Endothelial cell of umbilical vein (primary cell): ENCODE data around the gene ZNF319. TPM values are rescaled to one million over a fixed set of nuclear protein-coding genes. Genes with fewer than 3 reads are reported as not detected.

Experiments used
- BruUV-seq: library from RNA; stranded (reverse); fragments of 400-500 nt; replicated peaks from 2 replicates; lab custom pipeline; 2021; lab: Mats Ljungman, UMichigan
- CTCF ChIA-PET: fragments of 300-600, 350-600 bp; sonication (Branson Sonifier 250); formaldehyde crosslinking; loops from one replicate; lab custom pipeline; 2021; ENCODE audit warnings: antibody characterized with exemption, inconsistent platforms; lab: Charles Lee
- POLR2A ChIA-PET: fragments of 300-600, 350-600 bp; sonication (Branson Sonifier 250); formaldehyde crosslinking; loops from one replicate; lab custom pipeline; 2021; ENCODE audit warnings: antibody characterized with exemption, inconsistent platforms; lab: Charles Lee
- DNase-seq: peaks from one replicate; pipeline ENCODE4 v3.0.0-alpha.2; 2011; ENCODE audit warnings: low read depth, low spot score
- FAIRE-seq: peaks from 2 replicates; lab custom pipeline; 2011; peaks lifted over from hg19 to GRCh38; lab: Jason Lieb, UNC
- H2AFZ ChIP-seq: 2 replicates; pipeline ENCODE4 v1.6.0; 2012; ENCODE audit warnings: low read depth, low read length, control low read depth, inconsistent platforms
- H3K27ac ChIP-seq: 2 replicates; pipeline ENCODE4 v1.5.1; 2011; ENCODE audit warnings: low read depth, mild to moderate bottlenecking, control low read depth, low read length, moderate library complexity; ENCODE audit not compliant: insufficient read depth
- H3K27me3 ChIP-seq, 2 experiments: 2 replicates each; pipeline versions ENCODE4 v1.6.0 to v1.6.1; 2011; ENCODE audit warnings: low read length in 2 of 2, mixed read lengths in 1 of 2; ENCODE audit not compliant: control insufficient read depth in 2 of 2, insufficient read depth in 2 of 2
- H3K36me3 ChIP-seq, 2 experiments: 2 replicates in 1 of 2; 3 replicates in 1 of 2; pipeline ENCODE4 v1.5.1; 2011; ENCODE audit warnings: low read length in 2 of 2, mild to moderate bottlenecking in 1 of 2, moderate library complexity in 1 of 2; ENCODE audit not compliant: control insufficient read depth in 2 of 2, insufficient read depth in 2 of 2; ENCODE audit errors: extremely low read depth in 1 of 2
- H3K4me1 ChIP-seq: 3 replicates; pipeline ENCODE4 v1.5.1; 2011; ENCODE audit warnings: mild to moderate bottlenecking, low read length; ENCODE audit not compliant: control insufficient read depth, insufficient read depth; ENCODE audit errors: extremely low read depth
- H3K4me2 ChIP-seq: 2 replicates; pipeline ENCODE4 v1.6.1; 2011; ENCODE audit warnings: low read length, control low read depth, mixed read lengths; ENCODE audit not compliant: insufficient read depth
- H3K4me3 ChIP-seq, 3 experiments: fragments of 200-600 bp in 1 of 3; sonication (generic), shearing (Covaris generic) in 1 of 3; replicated peaks in 1 of 3; 2 replicates each; pipeline ENCODE4 v1.5.1; 2011 to 2016; ENCODE audit warnings: control low read depth in 3 of 3, low read length in 3 of 3, mild to moderate bottlenecking in 2 of 3, inconsistent platforms in 1 of 3, low read depth in 1 of 3, moderate library complexity in 1 of 3; ENCODE audit not compliant: insufficient read depth in 1 of 3
- H3K79me2 ChIP-seq: 2 replicates; pipeline ENCODE4 v1.6.0; 2012; ENCODE audit warnings: low read length, inconsistent platforms; ENCODE audit not compliant: control insufficient read depth, insufficient read depth
- H3K9ac ChIP-seq: replicated peaks from 2 replicates; pipeline ENCODE3; 2011; ENCODE audit warnings: low read length, control low read depth; ENCODE audit not compliant: insufficient read depth; ENCODE audit errors: extremely low read depth
- H3K9me1 ChIP-seq: replicated peaks from 3 replicates; pipeline ENCODE4 v1.6.0; 2011; ENCODE audit warnings: mild to moderate bottlenecking, low read length; ENCODE audit not compliant: control insufficient read depth, insufficient read depth; ENCODE audit errors: extremely low read depth
- H3K9me3 ChIP-seq: replicated peaks from 2 replicates; pipeline ENCODE4 v1.5.1; 2012; ENCODE audit warnings: low read length, inconsistent platforms; ENCODE audit not compliant: control insufficient read depth, insufficient read depth
- H4K20me1 ChIP-seq: replicated peaks from 2 replicates; pipeline ENCODE3; 2011; ENCODE audit warnings: mild to moderate bottlenecking, low read length; ENCODE audit not compliant: control insufficient read depth, insufficient read depth; ENCODE audit errors: extremely low read depth
- EZH2 ChIP-seq: IDR thresholded peaks from 2 replicates; pipeline ENCODE4 v1.6.1; 2012; ENCODE audit warnings: borderline replicate concordance, low read depth, mild to moderate bottlenecking, moderate library complexity, low read length, inconsistent platforms; ENCODE audit not compliant: severe bottlenecking
- GATA2 ChIP-seq: IDR thresholded peaks from 2 replicates; pipeline ENCODE4 v1.7.0; 2011; ENCODE audit warnings: low read depth, mild to moderate bottlenecking, moderate library complexity, mixed read lengths, low read length; ENCODE audit not compliant: insufficient read length, insufficient read depth
- JUN ChIP-seq: IDR thresholded peaks from 2 replicates; pipeline ENCODE4 v1.6.1; 2011; ENCODE audit warnings: borderline replicate concordance, low read depth; ENCODE audit not compliant: insufficient read length, insufficient read depth
- MYC ChIP-seq: IDR thresholded peaks from one replicate; pipeline ENCODE4 v1.6.1; 2011; ENCODE audit warnings: mild to moderate bottlenecking, low read depth, low read length
- POLR2A ChIP-seq: IDR thresholded peaks from 2 replicates; pipeline ENCODE4 v1.6.1; 2012; ENCODE audit warnings: low read depth, mild to moderate bottlenecking, control low read depth, low read length
- POLR2AphosphoS5 ChIP-seq: IDR thresholded peaks from 2 replicates; pipeline ENCODE4 v1.6.1; 2012; ENCODE audit warnings: low read depth, mild to moderate bottlenecking, control low read depth, low read length, moderate library complexity; ENCODE audit not compliant: insufficient read depth
- dilution Hi-C: fragments of 300-500 bp; cut with MboI; formaldehyde crosslinking; loops from one replicate; pipeline ENCODE4 v1.15.0; 2019; ENCODE audit warnings: low sequenced_read_pairs; ENCODE audit not compliant: extremely low pct_ligation_motif_present
- intact Hi-C: fragments of 100-400 bp; cut with micrococcal nuclease; formaldehyde crosslinking; loops from one replicate; pipeline ENCODE4 v1.10.0; 2022
- polyA plus RNA-seq, 4 experiments: library from polyadenylated mRNA; depleted of rRNA in 3 of 4; stranded (reverse) in 3 of 4; unstranded in 1 of 4; fragments of >200 nt; gene quantifications; 2 replicates each; pipeline versions ENCODE4 v1.2.1 to v1.2.3, GENCODE V29; 2011 to 2012; ENCODE audit warnings: missing spikeins in 1 of 4
- total RNA-seq: library from RNA; stranded (reverse); gene quantifications from 2 replicates; pipeline ENCODE4 v1.2.3, GENCODE V29; 2021
- TF ChIP-seq, protein P1 (sequence below): IDR thresholded peaks from 2 replicates; pipeline ENCODE4 v1.6.1; 2011; ENCODE audit not compliant: insufficient read depth, insufficient read length
- TF ChIP-seq, protein P2 (sequence below), 2 donors: IDR thresholded peaks; 1 replicate in 1 of 2; 2 replicates in 1 of 2; pipeline ENCODE4 v1.5.1; 2011; ENCODE audit warnings: low read length in 2 of 2, mild to moderate bottlenecking in 2 of 2, moderate library complexity in 2 of 2, control low read depth in 1 of 2, inconsistent platforms in 1 of 2, low read depth in 1 of 2; ENCODE audit not compliant: insufficient read depth in 1 of 2; ENCODE audit errors: extremely low read depth in 1 of 2

ZNF319 gene
- total and polyA plus RNA-seq, 2 donors (not counting 3 experiments of a cell fraction or from before 2014, with no cell fraction given) = 5.4 to 9.9 TPM

DNA sequence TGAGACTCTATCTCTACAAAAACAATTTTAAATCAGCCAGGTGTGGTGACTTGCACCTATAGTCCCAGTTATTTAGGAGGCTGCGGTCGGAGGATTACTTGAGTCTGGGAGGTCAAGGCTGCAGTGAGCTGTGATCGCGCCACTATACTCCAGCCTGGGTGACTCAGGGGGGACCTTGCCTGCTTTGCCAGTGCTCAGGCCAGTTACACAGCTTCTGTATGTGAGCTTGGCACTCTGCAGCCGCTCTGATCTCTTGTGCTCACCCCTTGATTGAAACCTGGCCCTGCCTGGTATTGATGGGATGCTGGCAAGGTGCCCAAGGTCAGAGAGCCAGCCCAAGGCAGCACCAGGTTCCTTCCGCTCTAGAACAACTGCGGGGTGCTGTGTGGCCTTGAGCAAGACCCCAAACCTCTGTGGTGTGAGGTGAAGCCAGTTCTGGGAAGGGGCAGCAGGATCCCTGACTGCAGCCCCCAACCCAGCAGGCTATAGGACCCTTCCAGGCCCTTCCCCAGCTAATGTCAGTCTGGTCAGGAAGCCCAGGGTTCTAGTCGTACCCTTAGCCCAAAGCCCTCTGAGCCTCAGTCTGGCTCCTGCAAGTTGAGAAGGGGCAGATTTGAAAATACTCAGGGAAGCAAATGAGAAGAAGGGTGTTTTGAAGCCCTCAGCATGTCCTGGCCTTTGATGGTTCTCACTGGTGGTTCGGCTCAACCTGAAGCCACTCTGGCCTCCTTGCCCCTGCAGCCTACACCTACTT lies 44.0 kb upstream of the ZNF319 start:
- dilution Hi-C loops (no loop called here), intact Hi-C loops (no loop called here)
- BruUV-seq = no TSS peak
- no peak overlapping the region for H3K4me2 ChIP-seq
- ChIA-PET POLR2A (no interaction called here), CTCF (no interaction called here)
- H3K9me3 ChIP-seq = no peaks in the 10 kb centered on the region
- no peaks in the 10 kb centered on the region for H3K36me3 ChIP-seq
- H3K9ac ChIP-seq = no peak overlapping the region
- H3K9me1 ChIP-seq = no peaks in the 10 kb centered on the region
- H3K4me1 ChIP-seq = no peaks in the 10 kb centered on the region
- no peaks in the 10 kb centered on the region for H3K27me3 ChIP-seq
- FAIRE-seq = no peak
- H3K4me3 ChIP-seq = no peak overlapping the region
- no peaks in the 10 kb centered on the region for H4K20me1 ChIP-seq
- DNase-seq = no peak
- H3K79me2 ChIP-seq = no peaks in the 10 kb centered on the region
- H2AFZ ChIP-seq = no peak overlapping the region
- H3K27ac ChIP-seq = no peak overlapping the region
- no peak for TF ChIP-seq POLR2A
- TF ChIP-seq JUN = no peak
- TF ChIP-seq EZH2 = no peak
- TF ChIP-seq, protein P1, sequence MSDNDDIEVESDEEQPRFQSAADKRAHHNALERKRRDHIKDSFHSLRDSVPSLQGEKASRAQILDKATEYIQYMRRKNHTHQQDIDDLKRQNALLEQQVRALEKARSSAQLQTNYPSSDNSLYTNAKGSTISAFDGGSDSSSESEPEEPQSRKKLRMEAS = no peak
- no peak for TF ChIP-seq GATA2
- TF ChIP-seq, protein P2, sequence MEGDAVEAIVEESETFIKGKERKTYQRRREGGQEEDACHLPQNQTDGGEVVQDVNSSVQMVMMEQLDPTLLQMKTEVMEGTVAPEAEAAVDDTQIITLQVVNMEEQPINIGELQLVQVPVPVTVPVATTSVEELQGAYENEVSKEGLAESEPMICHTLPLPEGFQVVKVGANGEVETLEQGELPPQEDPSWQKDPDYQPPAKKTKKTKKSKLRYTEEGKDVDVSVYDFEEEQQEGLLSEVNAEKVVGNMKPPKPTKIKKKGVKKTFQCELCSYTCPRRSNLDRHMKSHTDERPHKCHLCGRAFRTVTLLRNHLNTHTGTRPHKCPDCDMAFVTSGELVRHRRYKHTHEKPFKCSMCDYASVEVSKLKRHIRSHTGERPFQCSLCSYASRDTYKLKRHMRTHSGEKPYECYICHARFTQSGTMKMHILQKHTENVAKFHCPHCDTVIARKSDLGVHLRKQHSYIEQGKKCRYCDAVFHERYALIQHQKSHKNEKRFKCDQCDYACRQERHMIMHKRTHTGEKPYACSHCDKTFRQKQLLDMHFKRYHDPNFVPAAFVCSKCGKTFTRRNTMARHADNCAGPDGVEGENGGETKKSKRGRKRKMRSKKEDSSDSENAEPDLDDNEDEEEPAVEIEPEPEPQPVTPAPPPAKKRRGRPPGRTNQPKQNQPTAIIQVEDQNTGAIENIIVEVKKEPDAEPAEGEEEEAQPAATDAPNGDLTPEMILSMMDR (IDR thresholded peaks at IDR 0.05; ENCODE audit: extremely low read depth in 1 of 2, insufficient read depth in 1 of 2, low read depth in 1 of 2, low read length in 2 of 2) = no peak
- TF ChIP-seq MYC = no peak
- TF ChIP-seq POLR2AphosphoS5 = no peak
